DOHH2 (cell line): ENCODE measurements around the gene SOX8.

Source experiments
- H3F3A ChIP-seq: fragments of 200-600 bp; sonication (generic), shearing (Covaris generic); 2 replicates; pipeline ENCODE4 v1.6.0; 2016; ENCODE audit warnings: antibody characterized with exemption, mild to moderate bottlenecking; ENCODE audit not compliant: control insufficient read depth, insufficient read depth
- H3K27ac ChIP-seq: fragments of 200-600 bp; sonication (generic); 2 replicates; pipeline ENCODE4 v1.5.1; 2014; ENCODE audit warnings: low read depth, mild to moderate bottlenecking, low read length, moderate library complexity
- H3K27me3 ChIP-seq: fragments of 200-600 bp; sonication (generic); 2 replicates; pipeline ENCODE4 v1.6.1; 2014; ENCODE audit warnings: mild to moderate bottlenecking, low read length, mixed read lengths; ENCODE audit not compliant: control insufficient read depth
- H3K36me3 ChIP-seq: fragments of 200-600 bp; sonication (generic); 2 replicates; pipeline ENCODE4 v1.6.1; 2014; ENCODE audit warnings: mild to moderate bottlenecking, low read length, moderate library complexity, mixed read lengths; ENCODE audit not compliant: control insufficient read depth
- H3K4me1 ChIP-seq: fragments of 200-600 bp; sonication (generic); 2 replicates; pipeline ENCODE4 v1.6.1; 2014; ENCODE audit warnings: mild to moderate bottlenecking, low read length, mixed read lengths; ENCODE audit not compliant: control insufficient read depth
- H3K4me2 ChIP-seq: fragments of 200-600 bp; sonication (generic); 2 replicates; pipeline ENCODE4 v1.6.0; 2014; ENCODE audit warnings: mild to moderate bottlenecking, low read length, moderate library complexity
- H3K4me3 ChIP-seq: fragments of 200-600 bp; sonication (generic); 2 replicates; pipeline ENCODE4 v1.5.1; 2014; ENCODE audit warnings: mild to moderate bottlenecking, low read length, mixed read lengths
- H3K79me2 ChIP-seq: fragments of 200-600 bp; sonication (generic); 2 replicates; pipeline ENCODE4 v1.6.1; 2014; ENCODE audit warnings: mild to moderate bottlenecking, low read length, mixed read lengths; ENCODE audit not compliant: control insufficient read depth
- H3K9me2 ChIP-seq: fragments of 200-600 bp; sonication (generic); replicated peaks from 2 replicates; pipeline ENCODE4 v1.6.1; 2014; ENCODE audit warnings: mild to moderate bottlenecking, low read length, mixed read lengths; ENCODE audit not compliant: control insufficient read depth
- H3K9me3 ChIP-seq: fragments of 200-600 bp; sonication (generic); 2 replicates; pipeline ENCODE4 v1.6.1; 2014; ENCODE audit warnings: antibody characterized with exemption, low read length, mixed read lengths; ENCODE audit not compliant: control insufficient read depth, insufficient read depth
- H4K20me1 ChIP-seq: fragments of 200-600 bp; sonication (generic); 2 replicates; pipeline ENCODE4 v1.6.0; 2014; ENCODE audit warnings: low read depth, mild to moderate bottlenecking, antibody characterized with exemption, low read length, moderate library complexity; ENCODE audit not compliant: control insufficient read depth, insufficient read depth
- EZH2phosphoT487 ChIP-seq: fragments of 200-600 bp; sonication (generic); IDR thresholded peaks from 2 replicates; pipeline ENCODE4 v1.6.1; 2017; ENCODE audit warnings: borderline replicate concordance, mild to moderate bottlenecking, antibody characterized with exemption, low read length, moderate library complexity, mixed read lengths
- TF ChIP-seq, protein P1 (sequence below): fragments of 200-600 bp; sonication (generic); IDR thresholded peaks from one replicate; pipeline ENCODE4 v1.5.1; 2014; ENCODE audit warnings: antibody characterized with exemption, mild to moderate bottlenecking, low read depth, low read length; ENCODE audit not compliant: poor library complexity, severe bottlenecking

Gene SOX8

DNA sequence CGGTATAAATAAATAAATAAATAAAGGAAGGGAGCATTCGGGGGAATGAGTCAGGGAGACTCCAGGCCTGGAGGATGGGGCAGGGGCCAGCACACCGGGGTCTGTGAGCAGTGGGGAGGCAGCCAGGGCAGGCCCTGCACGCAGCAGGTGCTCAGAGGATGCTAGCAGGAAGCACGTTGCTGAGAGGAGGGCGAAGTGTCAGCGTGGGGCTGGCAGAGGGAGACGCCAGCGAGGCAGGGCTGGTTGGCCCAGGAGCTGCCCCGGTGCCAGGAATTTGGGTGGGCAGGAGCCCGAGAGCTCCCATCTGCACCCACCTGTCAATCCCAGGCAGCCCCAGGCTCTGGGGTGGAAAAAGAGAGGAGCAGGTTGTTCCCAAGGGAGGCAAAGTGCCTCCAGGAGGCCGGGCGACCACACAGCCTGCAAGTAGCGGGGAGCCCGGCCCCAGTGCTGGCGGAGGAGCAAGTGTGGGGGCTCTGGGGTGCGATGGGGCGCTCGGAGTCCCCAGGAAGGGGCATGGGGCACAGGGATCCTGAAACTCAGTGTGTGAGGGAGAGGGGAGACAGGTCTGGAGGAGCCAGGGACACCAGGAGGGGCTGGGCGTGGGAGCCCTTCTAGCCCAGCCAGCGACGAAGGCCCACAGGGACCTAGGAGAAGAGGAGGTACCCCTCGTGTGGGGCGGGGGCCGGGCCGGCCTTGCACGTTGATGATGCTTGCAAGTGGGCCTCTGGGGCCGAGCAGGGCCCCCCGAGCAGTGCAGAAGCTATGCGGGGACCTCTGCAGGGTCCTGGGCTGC lies 28.0 kb downstream of the SOX8 start:
- Histone ChIP-seq H3K36me3 (no peaks in the 10 kb centered on the region), H3F3A (no peaks in the 10 kb centered on the region), H3K4me1 (no peaks in the 10 kb centered on the region), H3K27me3 (no peaks in the 10 kb centered on the region), H3K9me2 (no peaks in the 10 kb centered on the region), H4K20me1 (no peaks in the 10 kb centered on the region), H3K79me2 (no peaks in the 10 kb centered on the region), H3K4me2 (no peak overlapping the region), H3K27ac (no peak overlapping the region), H3K9me3 (no peaks in the 10 kb centered on the region), H3K4me3 (no peak overlapping the region)
- TF ChIP-seq, protein P1, sequence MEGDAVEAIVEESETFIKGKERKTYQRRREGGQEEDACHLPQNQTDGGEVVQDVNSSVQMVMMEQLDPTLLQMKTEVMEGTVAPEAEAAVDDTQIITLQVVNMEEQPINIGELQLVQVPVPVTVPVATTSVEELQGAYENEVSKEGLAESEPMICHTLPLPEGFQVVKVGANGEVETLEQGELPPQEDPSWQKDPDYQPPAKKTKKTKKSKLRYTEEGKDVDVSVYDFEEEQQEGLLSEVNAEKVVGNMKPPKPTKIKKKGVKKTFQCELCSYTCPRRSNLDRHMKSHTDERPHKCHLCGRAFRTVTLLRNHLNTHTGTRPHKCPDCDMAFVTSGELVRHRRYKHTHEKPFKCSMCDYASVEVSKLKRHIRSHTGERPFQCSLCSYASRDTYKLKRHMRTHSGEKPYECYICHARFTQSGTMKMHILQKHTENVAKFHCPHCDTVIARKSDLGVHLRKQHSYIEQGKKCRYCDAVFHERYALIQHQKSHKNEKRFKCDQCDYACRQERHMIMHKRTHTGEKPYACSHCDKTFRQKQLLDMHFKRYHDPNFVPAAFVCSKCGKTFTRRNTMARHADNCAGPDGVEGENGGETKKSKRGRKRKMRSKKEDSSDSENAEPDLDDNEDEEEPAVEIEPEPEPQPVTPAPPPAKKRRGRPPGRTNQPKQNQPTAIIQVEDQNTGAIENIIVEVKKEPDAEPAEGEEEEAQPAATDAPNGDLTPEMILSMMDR: no peak
- no peak for TF ChIP-seq EZH2phosphoT487

DNA sequence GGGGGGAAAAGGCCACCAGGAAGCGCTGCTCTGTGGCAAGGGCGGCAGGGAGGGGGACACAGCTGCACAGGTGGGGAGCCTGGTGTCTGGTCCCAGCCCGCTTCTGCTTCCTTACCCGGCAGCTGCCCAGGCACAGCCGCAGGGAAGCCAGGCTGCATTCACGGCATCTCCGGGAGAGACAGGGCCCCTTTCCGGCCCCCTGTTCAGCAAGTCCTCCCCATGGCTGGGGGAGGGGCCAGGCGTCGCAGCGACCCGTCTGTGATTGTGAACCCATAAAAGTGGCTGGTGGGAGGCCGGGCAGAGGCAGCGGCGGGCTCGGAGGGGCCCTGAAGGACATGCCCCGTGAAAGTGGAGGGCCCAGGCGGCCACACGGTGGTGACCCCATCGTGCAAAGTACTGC lies 28.7 kb downstream of the SOX8 start:
- H3F3A ChIP-seq: no peaks in the 10 kb centered on the region
- H3K27ac ChIP-seq: no peak overlapping the region
- no peaks in the 10 kb centered on the region for H4K20me1 ChIP-seq
- H3K4me1 ChIP-seq: no peaks in the 10 kb centered on the region
- H3K9me2 ChIP-seq: no peaks in the 10 kb centered on the region
- no peaks in the 10 kb centered on the region for H3K79me2 ChIP-seq
- H3K4me2 ChIP-seq: no peak overlapping the region
- H3K27me3 ChIP-seq: no peaks in the 10 kb centered on the region
- no peak for TF ChIP-seq EZH2phosphoT487
- TF ChIP-seq, protein P1: no peak
- H3K4me3 ChIP-seq: no peak overlapping the region
- no peaks in the 10 kb centered on the region for H3K36me3 ChIP-seq
- no peaks in the 10 kb centered on the region for H3K9me3 ChIP-seq

DNA sequence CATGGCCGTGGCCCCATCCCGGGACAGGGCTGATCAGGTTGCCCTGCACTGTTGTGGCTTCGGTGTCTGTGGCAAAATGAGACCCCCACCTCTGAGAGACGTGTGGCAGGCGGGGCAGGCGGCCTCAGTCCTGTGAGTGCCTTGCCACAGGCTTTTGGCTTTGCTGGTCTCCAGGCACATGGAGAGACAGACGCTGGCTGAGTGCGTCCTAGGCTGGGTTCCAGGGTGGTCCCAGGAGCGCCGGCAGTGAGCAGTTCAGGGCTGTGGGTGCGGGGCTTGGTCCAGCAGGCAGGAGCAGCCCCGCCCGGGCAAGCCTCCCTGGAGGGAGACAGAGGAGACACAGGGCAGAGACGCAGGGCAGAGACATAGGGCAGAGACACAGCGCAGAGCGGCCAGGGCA lies 29.2 kb downstream of the SOX8 start:
- H3K79me2 ChIP-seq: no peaks in the 10 kb centered on the region
- H3K27me3 ChIP-seq: no peaks in the 10 kb centered on the region
- H3K9me2 ChIP-seq: no peaks in the 10 kb centered on the region
- TF ChIP-seq EZH2phosphoT487: no peak
- TF ChIP-seq, protein P1: no peak
- no peaks in the 10 kb centered on the region for H3K4me1 ChIP-seq
- no peak overlapping the region for H3K4me3 ChIP-seq
- H3K9me3 ChIP-seq: no peaks in the 10 kb centered on the region
- no peak overlapping the region for H3K4me2 ChIP-seq
- H3F3A ChIP-seq: no peaks in the 10 kb centered on the region
- no peaks in the 10 kb centered on the region for H4K20me1 ChIP-seq
- H3K36me3 ChIP-seq: no peaks in the 10 kb centered on the region
- H3K27ac ChIP-seq: no peak overlapping the region
